Loucy (cell line): ENCODE results near the gene PLEKHH1.

Experiments
- H2AFZ ChIP-seq: fragments of 200-600 bp; sonication (generic); 2 replicates; pipeline ENCODE4 v1.6.0; 2016; ENCODE audit warnings: antibody characterized with exemption, mild to moderate bottlenecking, low read length, moderate library complexity
- H3F3A ChIP-seq: fragments of 200-600 bp; 2 replicates; pipeline ENCODE4 v1.6.0; 2016; ENCODE audit warnings: antibody characterized with exemption, low read depth, mild to moderate bottlenecking
- H3K27me3 ChIP-seq: fragments of 200-600 bp; sonication (generic); 2 replicates; pipeline ENCODE4 v1.6.1; 2014; ENCODE audit warnings: low read length, mild to moderate bottlenecking; ENCODE audit not compliant: insufficient read depth, poor library complexity, severe bottlenecking
- H3K36me3 ChIP-seq: fragments of 200-600 bp; sonication (generic); 2 replicates; pipeline ENCODE4 v1.6.1; 2016; ENCODE audit warnings: low read length; ENCODE audit not compliant: insufficient read depth
- H3K4me1 ChIP-seq: fragments of 200-600 bp; sonication (generic); 2 replicates; pipeline ENCODE4 v1.5.1; 2014; ENCODE audit warnings: low read length, mild to moderate bottlenecking; ENCODE audit not compliant: insufficient read depth, poor library complexity, severe bottlenecking
- H3K4me2 ChIP-seq: fragments of 200-600 bp; sonication (generic); 2 replicates; pipeline ENCODE4 v1.6.0; 2014; ENCODE audit warnings: antibody characterized with exemption, low read length, low read depth, mild to moderate bottlenecking; ENCODE audit not compliant: poor library complexity, severe bottlenecking
- H3K4me3 ChIP-seq: fragments of 200-600 bp; sonication (generic); 2 replicates; pipeline ENCODE4 v1.5.1; 2014; ENCODE audit warnings: low read length, mild to moderate bottlenecking, mixed read lengths; ENCODE audit not compliant: poor library complexity, severe bottlenecking
- H3K79me2 ChIP-seq: fragments of 200-600 bp; sonication (generic); 2 replicates; pipeline ENCODE4 v1.6.1; 2014; ENCODE audit warnings: low read length; ENCODE audit not compliant: insufficient read depth
- H3K9ac ChIP-seq: fragments of 200-600 bp; sonication (generic); 2 replicates; pipeline ENCODE4 v1.6.0; 2014; ENCODE audit warnings: mild to moderate bottlenecking, low read depth, low read length, moderate library complexity; ENCODE audit not compliant: poor library complexity, severe bottlenecking
- H3K9me2 ChIP-seq: fragments of 200-600 bp; sonication (generic); replicated peaks from 2 replicates; pipeline ENCODE4 v1.6.1; 2016; ENCODE audit warnings: low read depth, low read length, mixed read lengths
- H3K9me3 ChIP-seq: fragments of 200-600 bp; sonication (generic); 2 replicates; pipeline ENCODE4 v1.6.1; 2014; ENCODE audit warnings: mild to moderate bottlenecking, antibody characterized with exemption, low read length, low read depth; ENCODE audit not compliant: insufficient read depth
- H4K20me1 ChIP-seq: fragments of 200-600 bp; sonication (generic); 2 replicates; pipeline ENCODE4 v1.6.0; 2014; ENCODE audit warnings: antibody characterized with exemption, low read length, mild to moderate bottlenecking; ENCODE audit not compliant: insufficient read depth, poor library complexity, severe bottlenecking
- CTCF ChIP-seq: fragments of 200-600 bp; sonication (generic); conservative IDR thresholded peaks from 2 replicates; pipeline ENCODE4 v1.5.1; 2014; ENCODE audit warnings: mild to moderate bottlenecking, antibody characterized with exemption, low read length
- EZH2phosphoT487 ChIP-seq: fragments of 200-600 bp; IDR thresholded peaks from 2 replicates; pipeline ENCODE4 v1.6.1; 2018; ENCODE audit warnings: antibody characterized with exemption, mild to moderate bottlenecking, moderate library complexity, borderline replicate concordance

PLEKHH1 gene

GRCh38 chr14:67525389-67525788 lies 7.7 kb upstream of the PLEKHH1 start:
- Histone ChIP-seq H3K4me3 (no peak overlapping the region), H3K36me3 (no peaks in the 10 kb centered on the region), H3K9ac (no peak overlapping the region), H3K9me3 (no peaks in the 10 kb centered on the region), H2AFZ (no peak overlapping the region), H3K9me2 (no peaks in the 10 kb centered on the region), H3K27me3 (peaks cover 29% of the 10 kb centered on the region), H3F3A (no peaks in the 10 kb centered on the region), H4K20me1 (no peaks in the 10 kb centered on the region), H3K4me2 (no peak overlapping the region), H3K79me2 (no peaks in the 10 kb centered on the region), H3K4me1 (peaks cover 5% of the 10 kb centered on the region)
- TF ChIP-seq EZH2phosphoT487 (no peak), CTCF (no peak)

GRCh38 chr14:67526181-67526580 lies 6.9 kb upstream of the PLEKHH1 start:
- TF ChIP-seq CTCF = no peak
- no peak for TF ChIP-seq EZH2phosphoT487
- H3K36me3 ChIP-seq = no peaks in the 10 kb centered on the region
- no peak overlapping the region for H3K4me3 ChIP-seq
- no peaks in the 10 kb centered on the region for H3K9me2 ChIP-seq
- no peak overlapping the region for H2AFZ ChIP-seq
- H4K20me1 ChIP-seq = no peaks in the 10 kb centered on the region
- H3K79me2 ChIP-seq = no peaks in the 10 kb centered on the region
- no peaks in the 10 kb centered on the region for H3K9me3 ChIP-seq
- no peak overlapping the region for H3K9ac ChIP-seq
- no peak overlapping the region for H3K4me2 ChIP-seq
- peaks cover 5% of the 10 kb centered on the region for H3K4me1 ChIP-seq
- H3F3A ChIP-seq = no peaks in the 10 kb centered on the region
- H3K27me3 ChIP-seq = peaks cover 28% of the 10 kb centered on the region

- Histone ChIP-seq H3K9me2 (no peaks in the 10 kb centered on the region), H3K4me2 (no peak overlapping the region), H3K9me3 (no peaks in the 10 kb centered on the region), H3K4me1 (peaks cover 5% of the 10 kb centered on the region), H3K4me3 (no peak overlapping the region), H3K36me3 (no peaks in the 10 kb centered on the region), H3K27me3 (peaks cover 23% of the 10 kb centered on the region), H3K9ac (no peak overlapping the region), H3F3A (no peaks in the 10 kb centered on the region), H4K20me1 (no peaks in the 10 kb centered on the region), H3K79me2 (no peaks in the 10 kb centered on the region), H2AFZ (peak overlapping the region; percentile 66)
- TF ChIP-seq CTCF (peak; percentile 99), EZH2phosphoT487 (no peak)
These were observed 6.2 kb upstream of the PLEKHH1 start for GRCh38 chr14:67526676-67527459.
